Endodermal cell (in vitro differentiated cells): ENCODE measurements around the gene ROR2. TPM values are rescaled to one million over a fixed set of nuclear protein-coding genes. Genes with fewer than 3 reads are reported as not detected.

Source experiments
- DNase-seq: peaks from one replicate; pipeline ENCODE4 v3.0.0-alpha.2; 2017
- H3K27ac ChIP-seq: 2 replicates; pipeline ENCODE4 v1.5.1; 2013; ENCODE audit warnings: mild to moderate bottlenecking, low read depth, low read length, moderate library complexity
- H3K27me3 ChIP-seq: 2 replicates; pipeline ENCODE4 v1.6.1; 2013; ENCODE audit warnings: mild to moderate bottlenecking, low read length, moderate library complexity; ENCODE audit not compliant: insufficient read depth, control insufficient read depth, poor library complexity, severe bottlenecking
- H3K36me3 ChIP-seq: 2 replicates; pipeline ENCODE4 v1.7.0; 2013; ENCODE audit warnings: mild to moderate bottlenecking, low read length, moderate library complexity; ENCODE audit not compliant: control insufficient read depth, insufficient read depth
- H3K4me1 ChIP-seq: one replicate; pipeline ENCODE4 v1.7.0; 2013; ENCODE audit warnings: low read length; ENCODE audit not compliant: control insufficient read depth, insufficient read depth
- H3K4me3 ChIP-seq: 2 replicates; pipeline ENCODE4 v1.5.1; 2013; ENCODE audit warnings: mild to moderate bottlenecking, low read length, moderate library complexity
- H3K9ac ChIP-seq: 2 replicates; pipeline ENCODE4 v1.6.1; 2013; ENCODE audit warnings: mild to moderate bottlenecking, low read length, moderate library complexity; ENCODE audit not compliant: poor library complexity, severe bottlenecking; ENCODE audit errors: extremely low read depth
- H3K9me3 ChIP-seq: 2 replicates; pipeline ENCODE4 v1.6.1; 2013; ENCODE audit warnings: mild to moderate bottlenecking, low read length, moderate library complexity; ENCODE audit not compliant: control insufficient read depth
- H3K27ac Mint-ChIP-seq: 2 replicates; pipeline ENCODE4 v1.8.0; 2020; ENCODE audit warnings: mixed read lengths
- H3K27me3 Mint-ChIP-seq: 2 replicates; pipeline ENCODE4 v1.8.0; 2021; ENCODE audit warnings: mild to moderate bottlenecking, mixed read lengths; ENCODE audit not compliant: insufficient read depth
- H3K36me3 Mint-ChIP-seq: 2 replicates; pipeline ENCODE4 v1.8.0; 2020; ENCODE audit warnings: low read depth, mixed read lengths
- H3K4me1 Mint-ChIP-seq: 2 replicates; pipeline ENCODE4 v1.8.0; 2020; ENCODE audit warnings: mixed read lengths
- H3K4me3 Mint-ChIP-seq: 2 replicates; pipeline ENCODE4 v1.8.0; 2020; ENCODE audit warnings: mild to moderate bottlenecking, moderate library complexity, mixed read lengths
- H3K9me3 Mint-ChIP-seq: 2 replicates; pipeline ENCODE4 v1.8.0; 2020; ENCODE audit warnings: mild to moderate bottlenecking, mixed read lengths
- WGBS, 2 experiments: methylation state at CpG; one replicate each; pipeline versions ENCODE4 v1.1.5 to v1.1.7; 2013; ENCODE audit warnings: missing lambda C conversion rate in 2 of 2, mixed read lengths in 1 of 2; ENCODE audit not compliant: insufficient coverage in 1 of 2, insufficient read length in 1 of 2; 5-methylcytosine and 5-hydroxymethylcytosine counted together
- total RNA-seq, 2 donors: library from RNA; stranded (reverse); fragmentation: NEBNext Ultra II Directional in 1 of 2; extraction: Animal tissue kit (Norgen Biotek cat#: 25700) in 1 of 2; gene quantifications; 2 replicates in 1 of 2; 3 replicates in 1 of 2; pipeline ENCODE4 v1.2.1, GENCODE V29; 2021
- TF ChIP-seq, protein P1 (sequence below): fragments of 200-600 bp; sonication (generic); conservative IDR thresholded peaks from 2 replicates; pipeline ENCODE4 v1.5.0; 2021; ENCODE audit warnings: antibody characterized with exemption, mild to moderate bottlenecking

Gene ROR2
- total RNA-seq, 2 donors from 2014 or later = 104 to 160 TPM

DNA sequence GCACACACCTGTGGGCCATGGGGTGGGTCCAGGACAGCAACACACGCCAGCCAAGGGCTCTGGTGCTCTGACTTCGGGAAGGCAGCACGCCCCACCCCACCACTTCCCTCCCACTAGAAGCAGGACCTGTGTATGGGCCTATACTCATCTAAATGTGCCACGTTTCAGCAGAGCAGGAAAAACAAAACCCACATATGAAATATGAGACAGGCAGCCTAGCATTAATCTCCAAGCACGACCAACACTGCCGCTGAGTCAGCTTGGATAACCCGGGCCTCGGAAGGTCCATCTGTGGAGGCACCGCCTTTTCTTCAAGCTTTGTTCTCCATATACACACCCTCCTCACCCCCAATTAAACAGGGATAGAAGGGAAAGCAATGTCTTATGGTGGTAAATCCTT, 203.1 kb downstream of the ROR2 start:
- no peaks in the 10 kb centered on the region for H3K9me3 Mint-ChIP-seq
- H3K36me3 Mint-ChIP-seq = peaks cover 69% of the 10 kb centered on the region
- H3K36me3 ChIP-seq = peaks cover 92% of the 10 kb centered on the region
- H3K27ac Mint-ChIP-seq = no peak overlapping the region
- TF ChIP-seq, protein P1, sequence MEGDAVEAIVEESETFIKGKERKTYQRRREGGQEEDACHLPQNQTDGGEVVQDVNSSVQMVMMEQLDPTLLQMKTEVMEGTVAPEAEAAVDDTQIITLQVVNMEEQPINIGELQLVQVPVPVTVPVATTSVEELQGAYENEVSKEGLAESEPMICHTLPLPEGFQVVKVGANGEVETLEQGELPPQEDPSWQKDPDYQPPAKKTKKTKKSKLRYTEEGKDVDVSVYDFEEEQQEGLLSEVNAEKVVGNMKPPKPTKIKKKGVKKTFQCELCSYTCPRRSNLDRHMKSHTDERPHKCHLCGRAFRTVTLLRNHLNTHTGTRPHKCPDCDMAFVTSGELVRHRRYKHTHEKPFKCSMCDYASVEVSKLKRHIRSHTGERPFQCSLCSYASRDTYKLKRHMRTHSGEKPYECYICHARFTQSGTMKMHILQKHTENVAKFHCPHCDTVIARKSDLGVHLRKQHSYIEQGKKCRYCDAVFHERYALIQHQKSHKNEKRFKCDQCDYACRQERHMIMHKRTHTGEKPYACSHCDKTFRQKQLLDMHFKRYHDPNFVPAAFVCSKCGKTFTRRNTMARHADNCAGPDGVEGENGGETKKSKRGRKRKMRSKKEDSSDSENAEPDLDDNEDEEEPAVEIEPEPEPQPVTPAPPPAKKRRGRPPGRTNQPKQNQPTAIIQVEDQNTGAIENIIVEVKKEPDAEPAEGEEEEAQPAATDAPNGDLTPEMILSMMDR = no peak
- no peaks in the 10 kb centered on the region for H3K4me1 Mint-ChIP-seq
- no peaks in the 10 kb centered on the region for H3K9me3 ChIP-seq
- no peak overlapping the region for H3K9ac ChIP-seq
- no peak overlapping the region for H3K27ac ChIP-seq
- WGBS, 2 experiments = 99 to 100% methylated on average over 2 to 9 of the region's 9 CpGs
- no peak overlapping the region for H3K4me3 Mint-ChIP-seq
- H3K27me3 Mint-ChIP-seq = no peaks in the 10 kb centered on the region
- H3K4me3 ChIP-seq = no peak overlapping the region
- DNase-seq = no peak
- no peaks in the 10 kb centered on the region for H3K4me1 ChIP-seq
- no peaks in the 10 kb centered on the region for H3K27me3 ChIP-seq

DNA sequence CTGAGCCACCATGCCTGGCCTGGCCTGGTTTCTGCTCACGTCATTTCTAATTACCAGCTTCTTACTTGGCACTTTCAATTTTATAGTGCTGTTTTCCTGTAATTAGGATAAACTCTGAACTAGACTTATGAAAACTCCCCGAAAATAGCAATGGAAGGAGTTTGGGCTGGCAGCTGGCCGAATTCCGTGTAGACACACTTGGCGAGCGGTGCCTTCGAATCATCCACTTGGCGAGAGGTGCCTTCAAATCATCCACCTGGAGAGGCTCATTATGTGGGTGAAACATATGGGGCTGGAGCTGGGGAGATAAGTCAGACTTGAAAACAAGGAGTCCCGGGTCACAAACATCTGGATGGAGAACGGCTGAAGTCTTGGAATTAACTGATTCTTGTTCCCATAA, 203.7 kb downstream of the ROR2 start:
- Histone ChIP-seq H3K27me3 (no peaks in the 10 kb centered on the region), H3K4me1 (no peaks in the 10 kb centered on the region), H3K9me3 (no peaks in the 10 kb centered on the region), H3K27ac (no peak overlapping the region), H3K36me3 (peaks cover 92% of the 10 kb centered on the region), H3K4me3 (no peak overlapping the region), H3K9ac (no peak overlapping the region)
- H3K4me3 Mint-ChIP-seq = no peak overlapping the region
- H3K27ac Mint-ChIP-seq = no peak overlapping the region
- H3K36me3 Mint-ChIP-seq = peaks cover 74% of the 10 kb centered on the region
- H3K27me3 Mint-ChIP-seq = no peaks in the 10 kb centered on the region
- no peaks in the 10 kb centered on the region for H3K9me3 Mint-ChIP-seq
- TF ChIP-seq, protein P1 = no peak
- no peak for DNase-seq
- WGBS, 2 experiments = 97 to 99% methylated on average over 9 to 10 of the region's 10 CpGs
- H3K4me1 Mint-ChIP-seq = no peaks in the 10 kb centered on the region

DNA sequence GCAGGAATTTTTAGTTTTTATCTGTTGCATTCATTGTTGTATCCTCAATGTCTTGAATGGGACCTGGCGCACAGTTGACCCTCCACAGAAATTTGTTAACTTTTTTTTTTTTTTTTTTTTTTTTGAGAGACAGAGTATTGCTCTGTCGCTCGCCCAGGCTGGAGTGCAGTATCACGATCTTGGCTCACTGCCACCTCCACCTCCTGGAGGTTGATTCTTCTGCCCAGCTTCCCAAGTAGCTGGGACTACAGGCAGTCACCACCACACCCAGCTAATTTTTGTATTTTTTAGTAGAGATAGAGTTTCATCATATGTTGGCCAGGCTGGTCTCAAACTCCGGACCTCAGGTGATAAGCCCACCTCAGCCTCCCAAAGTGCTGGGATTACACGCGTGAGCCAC, 205.9 kb downstream of the ROR2 start:
- Mint-ChIP-seq H3K9me3 (no peaks in the 10 kb centered on the region), H3K27ac (no peak overlapping the region), H3K36me3 (peaks cover 64% of the 10 kb centered on the region), H3K4me3 (no peak overlapping the region), H3K4me1 (no peaks in the 10 kb centered on the region), H3K27me3 (no peaks in the 10 kb centered on the region)
- TF ChIP-seq, protein P1 = no peak
- Histone ChIP-seq H3K27ac (no peak overlapping the region), H3K27me3 (no peaks in the 10 kb centered on the region), H3K9me3 (no peaks in the 10 kb centered on the region), H3K9ac (no peak overlapping the region), H3K4me1 (no peaks in the 10 kb centered on the region), H3K36me3 (peaks cover 83% of the 10 kb centered on the region), H3K4me3 (no peak overlapping the region)
- DNase-seq = no peak
- 98 to 100% methylated on average over 3 to 7 of the region's 7 CpGs for WGBS, 2 experiments
